ENCODE measurements around the gene BSDC1. TPM values are rescaled to one million over a fixed set of nuclear protein-coding genes. Genes with fewer than 3 reads are reported as not detected.

The BSDC1 gene
- total and polyA plus RNA-seq, 2 experiments from 2014 or later: 22.7 to 50.7 TPM

DNA sequence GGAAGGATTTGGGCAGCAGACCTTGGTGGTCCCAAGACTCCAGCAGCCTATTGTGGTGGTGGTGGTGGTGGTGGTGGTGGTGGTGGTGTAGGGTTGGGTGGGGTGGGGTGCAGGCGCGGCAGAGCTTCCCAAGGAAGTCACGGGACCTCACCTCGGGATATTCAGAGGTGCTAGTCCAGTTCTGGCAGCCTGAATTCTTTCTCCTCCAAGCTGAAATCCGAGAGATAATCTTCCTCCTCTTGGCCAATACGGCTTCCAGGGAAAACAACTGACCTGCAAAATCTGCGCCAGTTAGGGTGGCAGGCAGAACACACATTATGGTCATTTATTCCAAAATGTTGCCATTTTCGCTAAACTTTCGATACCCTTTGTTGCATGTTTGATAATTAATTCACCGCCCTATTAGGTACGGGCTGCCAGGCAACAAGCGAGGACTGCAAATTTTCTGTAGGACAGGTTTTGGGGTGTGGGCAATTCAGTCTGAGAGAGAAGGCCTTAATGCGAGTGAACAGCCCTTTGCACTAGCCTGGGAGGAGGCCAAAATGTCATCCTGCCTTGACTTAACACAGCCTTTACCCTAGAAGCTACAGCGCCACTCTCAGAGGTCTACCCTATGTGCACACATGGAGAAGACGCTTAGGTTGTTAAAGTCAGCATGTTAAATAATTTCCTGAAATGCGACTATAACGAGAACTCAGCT lies 33.2 kb upstream of the BSDC1 start:
- no peak overlapping the region for H3K27ac ChIP-seq (ENCODE audit: low read depth)
- Mint-ChIP-seq H3K27me3 (ENCODE audit: insufficient read depth, low read depth, poor library complexity) (no peaks in the 10 kb centered on the region), H3K9me3 (peaks cover 3% of the 10 kb centered on the region; the same call in 1 of the 3 replicates), H3K4me3 (no peak overlapping the region), H3K27ac (no peak overlapping the region), H3K4me1 (peaks cover 14% of the 10 kb centered on the region), H3K36me3 (ENCODE audit: low read depth) (peaks cover 6% of the 10 kb centered on the region; the same call in 1 of the 3 replicates)
- ATAC-seq (no peak), DNase-seq (ENCODE audit: low spot score) (no peak)
- no peaks in the 10 kb centered on the region for H3K79me2 ChIP-seq (replicated peaks; ENCODE audit: insufficient read depth)
- H2AFZ ChIP-seq: no peak overlapping the region
- H3F3A ChIP-seq (replicated peaks; ENCODE audit: low read depth): 0 out of 2 replicates have a peak, but pooled peaks cover 3% of the 10 kb centered on the region
- H3K4me2 ChIP-seq: peak overlapping the region; percentile 80
- TF ChIP-seq, protein P1, sequence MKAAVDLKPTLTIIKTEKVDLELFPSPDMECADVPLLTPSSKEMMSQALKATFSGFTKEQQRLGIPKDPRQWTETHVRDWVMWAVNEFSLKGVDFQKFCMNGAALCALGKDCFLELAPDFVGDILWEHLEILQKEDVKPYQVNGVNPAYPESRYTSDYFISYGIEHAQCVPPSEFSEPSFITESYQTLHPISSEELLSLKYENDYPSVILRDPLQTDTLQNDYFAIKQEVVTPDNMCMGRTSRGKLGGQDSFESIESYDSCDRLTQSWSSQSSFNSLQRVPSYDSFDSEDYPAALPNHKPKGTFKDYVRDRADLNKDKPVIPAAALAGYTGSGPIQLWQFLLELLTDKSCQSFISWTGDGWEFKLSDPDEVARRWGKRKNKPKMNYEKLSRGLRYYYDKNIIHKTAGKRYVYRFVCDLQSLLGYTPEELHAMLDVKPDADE (IDR thresholded peaks at IDR 0.05): no peak
- TF ChIP-seq POLR2AphosphoS5 (IDR thresholded peaks at IDR 0.05; ENCODE audit: low read depth) (no peak), EZH2phosphoT487 (IDR thresholded peaks at IDR 0.05; ENCODE audit: unreplicated experiment) (no peak), NANOG (IDR thresholded peaks at IDR 0.05; ENCODE audit: borderline replicate concordance) (no peak), ZNF331 (CRISPR knock-in tag; IDR thresholded peaks at IDR 0.05; ENCODE audit: low read depth) (no peak), STAT1 (IDR thresholded peaks at IDR 0.05; ENCODE audit: unreplicated experiment) (no peak), CREB1 (CRISPR knock-in tag; IDR thresholded peaks at IDR 0.05; ENCODE audit: low read depth) (no peak), JUNB (IDR thresholded peaks at IDR 0.05; ENCODE audit: unreplicated experiment) (no peak), ZNF114 (CRISPR knock-in tag; IDR thresholded peaks at IDR 0.05) (no peak)
- TF ChIP-seq, protein P2, sequence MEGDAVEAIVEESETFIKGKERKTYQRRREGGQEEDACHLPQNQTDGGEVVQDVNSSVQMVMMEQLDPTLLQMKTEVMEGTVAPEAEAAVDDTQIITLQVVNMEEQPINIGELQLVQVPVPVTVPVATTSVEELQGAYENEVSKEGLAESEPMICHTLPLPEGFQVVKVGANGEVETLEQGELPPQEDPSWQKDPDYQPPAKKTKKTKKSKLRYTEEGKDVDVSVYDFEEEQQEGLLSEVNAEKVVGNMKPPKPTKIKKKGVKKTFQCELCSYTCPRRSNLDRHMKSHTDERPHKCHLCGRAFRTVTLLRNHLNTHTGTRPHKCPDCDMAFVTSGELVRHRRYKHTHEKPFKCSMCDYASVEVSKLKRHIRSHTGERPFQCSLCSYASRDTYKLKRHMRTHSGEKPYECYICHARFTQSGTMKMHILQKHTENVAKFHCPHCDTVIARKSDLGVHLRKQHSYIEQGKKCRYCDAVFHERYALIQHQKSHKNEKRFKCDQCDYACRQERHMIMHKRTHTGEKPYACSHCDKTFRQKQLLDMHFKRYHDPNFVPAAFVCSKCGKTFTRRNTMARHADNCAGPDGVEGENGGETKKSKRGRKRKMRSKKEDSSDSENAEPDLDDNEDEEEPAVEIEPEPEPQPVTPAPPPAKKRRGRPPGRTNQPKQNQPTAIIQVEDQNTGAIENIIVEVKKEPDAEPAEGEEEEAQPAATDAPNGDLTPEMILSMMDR (conservative IDR thresholded peaks at IDR 0.05; ENCODE audit: low read depth in 2 of 2): no peak
- no peaks in the 10 kb centered on the region for H4K20me1 ChIP-seq (replicated peaks; ENCODE audit: insufficient read depth)
- H3K36me3 ChIP-seq (ENCODE audit: insufficient read depth): no peaks in the 10 kb centered on the region
- peaks cover 2% of the 10 kb centered on the region; the same call in 1 of the 2 replicates for H3K27me3 ChIP-seq (ENCODE audit: insufficient read depth)
- peaks cover 4% of the 10 kb centered on the region; the same call in 1 of the 2 replicates for H3K9me2 ChIP-seq (ENCODE audit: insufficient read depth)
- H3K4me1 ChIP-seq (ENCODE audit: insufficient read depth): peaks cover 24% of the 10 kb centered on the region
- H3K4me3 ChIP-seq: no peak overlapping the region

DNA sequence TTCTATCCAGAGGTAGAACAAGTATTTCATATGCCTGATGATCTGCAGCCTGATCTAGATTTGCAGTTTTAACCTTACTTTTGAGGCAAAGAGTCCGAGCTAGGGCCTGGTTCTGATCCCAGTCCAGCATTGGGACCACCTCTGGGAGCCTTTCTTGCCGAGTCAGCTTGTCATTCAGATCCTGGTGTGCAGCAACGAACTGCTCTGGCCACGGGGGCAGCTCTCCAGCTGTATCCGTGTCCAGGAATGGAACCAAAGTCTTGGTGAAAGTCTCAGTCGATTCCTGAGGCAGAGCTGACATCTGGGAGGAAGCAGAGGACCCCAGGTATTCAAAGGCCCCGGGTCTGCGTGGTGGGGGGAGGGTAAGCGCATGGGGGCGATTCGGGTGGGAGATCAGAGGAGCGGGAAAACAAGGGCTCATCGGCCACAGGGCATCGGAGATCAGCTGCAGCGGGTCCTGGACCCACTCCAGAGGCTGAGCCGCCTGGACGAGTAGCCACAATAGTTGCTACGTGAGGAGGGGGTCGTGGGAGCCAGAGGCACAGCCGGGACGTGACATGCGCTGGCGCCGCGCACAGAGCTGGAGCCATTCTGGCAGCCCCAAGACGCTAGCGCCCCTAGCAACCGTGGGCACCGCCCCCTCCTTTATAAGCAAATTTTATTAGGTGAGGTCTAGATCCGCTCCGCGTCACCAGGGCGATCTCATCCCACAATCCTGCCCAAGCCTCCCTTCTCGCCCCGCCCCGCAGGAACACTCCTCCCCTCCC lies 32.4 kb upstream of the BSDC1 start:
- H3K9me3 Mint-ChIP-seq: peaks cover 3% of the 10 kb centered on the region; the same call in 1 of the 3 replicates
- peaks cover 14% of the 10 kb centered on the region for H3K4me1 Mint-ChIP-seq
- H3K4me1 ChIP-seq (ENCODE audit: insufficient read depth): peaks cover 22% of the 10 kb centered on the region
- no peaks in the 10 kb centered on the region for H4K20me1 ChIP-seq (replicated peaks; ENCODE audit: insufficient read depth)
- no peaks in the 10 kb centered on the region for H3K36me3 ChIP-seq (ENCODE audit: insufficient read depth)
- no peak overlapping the region for H3K4me3 Mint-ChIP-seq
- 0 out of 2 replicates have a peak, but pooled peaks cover 3% of the 10 kb centered on the region for H3F3A ChIP-seq (replicated peaks; ENCODE audit: low read depth)
- H2AFZ ChIP-seq: peak overlapping the region; percentile 86
- peaks cover 5% of the 10 kb centered on the region; the same call in 1 of the 3 replicates for H3K36me3 Mint-ChIP-seq (ENCODE audit: low read depth)
- peaks cover 2% of the 10 kb centered on the region; the same call in 1 of the 2 replicates for H3K27me3 ChIP-seq (ENCODE audit: insufficient read depth)
- no peaks in the 10 kb centered on the region for H3K79me2 ChIP-seq (replicated peaks; ENCODE audit: insufficient read depth)
- ATAC-seq (peak; percentile 92), DNase-seq (ENCODE audit: low spot score) (peak; percentile 87)
- H3K27ac ChIP-seq (ENCODE audit: low read depth): no peak overlapping the region
- peak overlapping the region; percentile 80 for H3K4me2 ChIP-seq
- H3K27me3 Mint-ChIP-seq (ENCODE audit: insufficient read depth, low read depth, poor library complexity): no peaks in the 10 kb centered on the region
- H3K27ac Mint-ChIP-seq: no peak overlapping the region
- H3K9me2 ChIP-seq (ENCODE audit: insufficient read depth): peaks cover 4% of the 10 kb centered on the region; the same call in 1 of the 2 replicates
- H3K4me3 ChIP-seq: peak overlapping the region; percentile 52
- no peak for TF ChIP-seq STAT1 (IDR thresholded peaks at IDR 0.05; ENCODE audit: unreplicated experiment)
- no peak for TF ChIP-seq POLR2AphosphoS5 (IDR thresholded peaks at IDR 0.05; ENCODE audit: low read depth)
- TF ChIP-seq, protein P3, sequence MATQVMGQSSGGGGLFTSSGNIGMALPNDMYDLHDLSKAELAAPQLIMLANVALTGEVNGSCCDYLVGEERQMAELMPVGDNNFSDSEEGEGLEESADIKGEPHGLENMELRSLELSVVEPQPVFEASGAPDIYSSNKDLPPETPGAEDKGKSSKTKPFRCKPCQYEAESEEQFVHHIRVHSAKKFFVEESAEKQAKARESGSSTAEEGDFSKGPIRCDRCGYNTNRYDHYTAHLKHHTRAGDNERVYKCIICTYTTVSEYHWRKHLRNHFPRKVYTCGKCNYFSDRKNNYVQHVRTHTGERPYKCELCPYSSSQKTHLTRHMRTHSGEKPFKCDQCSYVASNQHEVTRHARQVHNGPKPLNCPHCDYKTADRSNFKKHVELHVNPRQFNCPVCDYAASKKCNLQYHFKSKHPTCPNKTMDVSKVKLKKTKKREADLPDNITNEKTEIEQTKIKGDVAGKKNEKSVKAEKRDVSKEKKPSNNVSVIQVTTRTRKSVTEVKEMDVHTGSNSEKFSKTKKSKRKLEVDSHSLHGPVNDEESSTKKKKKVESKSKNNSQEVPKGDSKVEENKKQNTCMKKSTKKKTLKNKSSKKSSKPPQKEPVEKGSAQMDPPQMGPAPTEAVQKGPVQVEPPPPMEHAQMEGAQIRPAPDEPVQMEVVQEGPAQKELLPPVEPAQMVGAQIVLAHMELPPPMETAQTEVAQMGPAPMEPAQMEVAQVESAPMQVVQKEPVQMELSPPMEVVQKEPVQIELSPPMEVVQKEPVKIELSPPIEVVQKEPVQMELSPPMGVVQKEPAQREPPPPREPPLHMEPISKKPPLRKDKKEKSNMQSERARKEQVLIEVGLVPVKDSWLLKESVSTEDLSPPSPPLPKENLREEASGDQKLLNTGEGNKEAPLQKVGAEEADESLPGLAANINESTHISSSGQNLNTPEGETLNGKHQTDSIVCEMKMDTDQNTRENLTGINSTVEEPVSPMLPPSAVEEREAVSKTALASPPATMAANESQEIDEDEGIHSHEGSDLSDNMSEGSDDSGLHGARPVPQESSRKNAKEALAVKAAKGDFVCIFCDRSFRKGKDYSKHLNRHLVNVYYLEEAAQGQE (IDR thresholded peaks at IDR 0.05; ENCODE audit: unreplicated experiment): no peak
- TF ChIP-seq, protein P1 (IDR thresholded peaks at IDR 0.05): no peak
- TF ChIP-seq JUNB (IDR thresholded peaks at IDR 0.05; ENCODE audit: unreplicated experiment): no peak
- TF ChIP-seq EZH2phosphoT487 (IDR thresholded peaks at IDR 0.05; ENCODE audit: unreplicated experiment): no peak
- TF ChIP-seq ZNF114 (CRISPR knock-in tag; IDR thresholded peaks at IDR 0.05): no peak
- no peak for TF ChIP-seq CREB1 (CRISPR knock-in tag; IDR thresholded peaks at IDR 0.05; ENCODE audit: low read depth)
- no peak for TF ChIP-seq ZNF331 (CRISPR knock-in tag; IDR thresholded peaks at IDR 0.05; ENCODE audit: low read depth)
- no peak for TF ChIP-seq EZH2 (IDR thresholded peaks at IDR 0.05; ENCODE audit: low read depth, unreplicated experiment)
- TF ChIP-seq NANOG (IDR thresholded peaks at IDR 0.05; ENCODE audit: borderline replicate concordance): no peak

All from GM23338 (cell line).